Measurements from ENCODE around the gene STK32C.

STK32C gene

GRCh38 chr10:132264306-132264950 is 43.3 kb downstream of the STK32C start:
- H3K27me3 ChIP-seq (ENCODE audit: insufficient read depth, poor library complexity, severe bottlenecking): no peaks in the 10 kb centered on the region
- no peak for DNase-seq (ENCODE audit: low read depth in 1 of 2, low spot score in 1 of 2)
- no peak overlapping the region for H3K27ac ChIP-seq (replicated peaks)
- TF ChIP-seq POLR2AphosphoS5 (IDR thresholded peaks at IDR 0.05; ENCODE audit: low read depth) (no peak), REST (IDR thresholded peaks at IDR 0.05; ENCODE audit: insufficient replicate concordance, low read depth) (no peak)
- TF ChIP-seq, protein P1, sequence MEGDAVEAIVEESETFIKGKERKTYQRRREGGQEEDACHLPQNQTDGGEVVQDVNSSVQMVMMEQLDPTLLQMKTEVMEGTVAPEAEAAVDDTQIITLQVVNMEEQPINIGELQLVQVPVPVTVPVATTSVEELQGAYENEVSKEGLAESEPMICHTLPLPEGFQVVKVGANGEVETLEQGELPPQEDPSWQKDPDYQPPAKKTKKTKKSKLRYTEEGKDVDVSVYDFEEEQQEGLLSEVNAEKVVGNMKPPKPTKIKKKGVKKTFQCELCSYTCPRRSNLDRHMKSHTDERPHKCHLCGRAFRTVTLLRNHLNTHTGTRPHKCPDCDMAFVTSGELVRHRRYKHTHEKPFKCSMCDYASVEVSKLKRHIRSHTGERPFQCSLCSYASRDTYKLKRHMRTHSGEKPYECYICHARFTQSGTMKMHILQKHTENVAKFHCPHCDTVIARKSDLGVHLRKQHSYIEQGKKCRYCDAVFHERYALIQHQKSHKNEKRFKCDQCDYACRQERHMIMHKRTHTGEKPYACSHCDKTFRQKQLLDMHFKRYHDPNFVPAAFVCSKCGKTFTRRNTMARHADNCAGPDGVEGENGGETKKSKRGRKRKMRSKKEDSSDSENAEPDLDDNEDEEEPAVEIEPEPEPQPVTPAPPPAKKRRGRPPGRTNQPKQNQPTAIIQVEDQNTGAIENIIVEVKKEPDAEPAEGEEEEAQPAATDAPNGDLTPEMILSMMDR (IDR thresholded peaks at IDR 0.05; ENCODE audit: insufficient read depth, low read length): no peak
- H3K4me3 ChIP-seq (replicated peaks; ENCODE audit: insufficient read depth, low read length): no peak overlapping the region

- Histone ChIP-seq H3K4me3 (replicated peaks; ENCODE audit: insufficient read depth, low read length) (no peak overlapping the region), H3K27me3 (ENCODE audit: insufficient read depth, poor library complexity, severe bottlenecking) (no peaks in the 10 kb centered on the region), H3K27ac (replicated peaks) (no peak overlapping the region)
- no peak for DNase-seq (ENCODE audit: low read depth in 1 of 2, low spot score in 1 of 2)
- no peak for TF ChIP-seq GABPA (IDR thresholded peaks at IDR 0.05; ENCODE audit: low read depth)
- TF ChIP-seq REST (IDR thresholded peaks at IDR 0.05; ENCODE audit: insufficient replicate concordance, low read depth): no peak
These were observed 43.9 kb downstream of the STK32C start for GRCh38 chr10:132263866-132264265.

DNA sequence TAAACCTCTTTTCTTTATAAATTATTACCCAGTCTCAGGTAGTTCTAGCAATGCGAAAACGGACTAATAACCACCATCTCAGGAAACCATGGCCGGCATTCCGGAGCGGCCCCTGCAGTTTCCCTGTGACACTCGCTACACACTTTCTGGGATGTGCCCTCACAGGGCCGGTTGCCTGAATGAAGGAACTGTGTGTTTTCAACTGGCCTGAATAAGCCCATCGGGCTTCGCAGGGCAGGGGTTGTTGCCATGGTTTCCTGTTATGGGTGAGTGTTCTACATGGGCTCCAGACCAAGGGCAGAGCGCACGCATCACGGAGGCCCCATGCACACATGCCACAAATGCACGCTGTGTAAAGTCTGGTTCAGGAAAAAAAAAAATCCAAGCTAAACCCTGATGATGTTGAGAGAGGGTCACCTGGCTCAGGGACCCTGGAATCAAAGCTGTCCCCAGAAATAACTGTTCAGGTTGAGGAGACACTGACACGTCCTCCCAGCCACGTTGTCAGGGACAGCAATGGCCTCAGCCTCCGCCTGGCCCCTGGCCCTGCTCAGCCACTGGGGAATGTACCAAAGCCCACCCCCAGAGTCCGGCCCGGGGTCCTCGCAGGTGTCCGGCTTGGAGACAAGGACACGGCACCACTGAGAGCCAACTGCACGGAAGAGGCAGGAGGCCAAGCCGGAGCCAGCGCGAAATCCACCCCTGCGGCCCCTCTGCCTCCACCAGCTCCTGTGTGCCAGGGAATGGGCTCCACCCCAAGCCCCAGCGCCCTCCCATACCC is 47.9 kb downstream of the STK32C start:
- no peak for DNase-seq (ENCODE audit: low read depth in 1 of 2, low spot score in 1 of 2)
- TF ChIP-seq, protein P1 (IDR thresholded peaks at IDR 0.05; ENCODE audit: insufficient read depth, low read length): no peak
- TF ChIP-seq GABPA (IDR thresholded peaks at IDR 0.05; ENCODE audit: low read depth) (no peak), POLR2AphosphoS5 (IDR thresholded peaks at IDR 0.05; ENCODE audit: low read depth) (no peak), SPI1 (IDR thresholded peaks at IDR 0.05; ENCODE audit: borderline replicate concordance, low read depth) (no peak), REST (IDR thresholded peaks at IDR 0.05; ENCODE audit: insufficient replicate concordance, low read depth) (no peak)
- Histone ChIP-seq H3K27me3 (ENCODE audit: insufficient read depth, poor library complexity, severe bottlenecking) (no peaks in the 10 kb centered on the region), H3K4me3 (replicated peaks; ENCODE audit: insufficient read depth, low read length) (no peak overlapping the region), H3K27ac (replicated peaks) (no peak overlapping the region)
